Activated CD4-positive, CD25-positive, alpha-beta regulatory T cell treated with anti-CD3 and anti-CD28 coated beads, Interleukin-2, amount 50 U/mL, for 72 hours (primary cell): Measurements from ENCODE around the gene OR2T35.

Experiments
- DNase-seq: peaks from one replicate; pipeline ENCODE4 v3.0.0; 2021

OR2T35 gene

DNA sequence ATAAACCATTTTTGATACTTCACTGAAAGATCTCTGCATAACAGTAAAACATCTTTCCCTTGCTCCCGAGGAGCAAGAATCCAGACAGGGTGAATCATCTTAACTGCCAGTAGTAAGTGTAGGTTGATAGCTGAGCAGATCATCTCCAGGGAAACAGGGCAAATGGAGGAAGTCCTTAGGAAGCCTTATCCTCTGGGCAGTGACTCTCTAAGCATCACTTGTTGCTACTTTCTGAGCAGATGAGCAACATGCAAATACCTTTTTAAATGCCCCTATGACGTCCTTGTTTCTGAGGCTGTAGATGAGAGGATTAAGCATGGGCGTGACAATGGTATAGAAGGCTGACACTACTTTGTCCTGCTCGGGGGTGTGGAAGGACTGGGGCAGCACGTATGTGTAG lies 19.1 kb downstream of the OR2T35 start:
- DNase-seq: no peak

DNA sequence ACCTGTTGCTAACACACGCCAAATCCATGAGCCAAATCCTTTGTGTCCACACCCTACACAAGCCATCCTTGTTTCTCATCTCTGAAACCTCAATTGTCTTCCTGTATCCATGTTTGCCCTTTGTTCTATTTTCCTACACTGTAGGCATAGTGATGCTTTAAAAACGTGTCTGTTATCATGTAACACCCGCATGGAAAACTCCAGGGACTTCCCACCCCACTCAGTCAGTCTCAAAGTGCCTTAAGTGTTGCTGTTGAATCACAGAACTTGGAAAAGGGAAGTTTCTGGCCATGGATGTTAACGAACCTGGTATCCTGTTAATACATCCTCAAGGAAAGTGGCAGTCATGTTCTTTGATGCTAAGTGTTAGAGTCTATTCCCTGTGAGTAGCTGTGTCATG lies 19.9 kb downstream of the OR2T35 start:
- no peak for DNase-seq

DNA sequence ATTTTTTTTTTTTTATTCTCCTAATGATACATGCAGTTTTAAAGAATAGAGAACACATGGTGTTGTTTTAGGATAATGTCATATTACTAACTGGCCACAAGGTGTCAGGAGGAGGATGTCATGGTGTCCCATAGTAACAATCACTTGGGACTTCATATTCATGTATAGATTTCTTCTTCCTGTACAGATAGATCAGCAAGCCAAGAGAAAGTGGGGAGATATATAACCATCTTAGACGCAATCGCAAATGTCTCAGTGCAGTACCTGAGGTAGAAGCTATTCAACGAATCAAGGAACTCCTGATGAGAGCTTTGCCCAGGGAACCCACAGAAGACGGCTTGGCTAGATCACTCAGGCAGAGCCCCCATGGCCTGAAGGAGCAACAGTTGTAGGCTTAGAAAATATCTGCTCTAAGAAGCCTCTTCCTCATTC lies 22.5 kb downstream of the OR2T35 start:
- DNase-seq: no peak

DNA sequence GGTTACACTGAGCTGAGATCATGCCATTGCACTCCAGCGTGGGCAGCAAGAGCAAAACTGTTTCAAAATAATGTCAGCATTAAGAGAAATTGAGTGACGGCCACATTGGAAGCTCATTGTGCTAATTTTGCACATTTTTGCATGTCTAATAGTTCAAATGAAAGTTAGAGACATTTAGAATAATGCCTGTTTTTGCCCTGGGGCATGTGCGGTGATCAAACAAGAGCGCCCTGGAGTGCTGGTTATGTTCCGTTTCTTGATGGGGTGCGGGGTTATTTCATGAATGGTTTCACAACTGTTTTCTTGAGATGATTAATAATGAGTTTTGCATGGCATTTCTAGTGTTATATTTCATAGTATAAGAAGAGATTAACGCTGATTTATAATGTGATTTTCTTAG lies 23.3 kb downstream of the OR2T35 start:
- DNase-seq: no peak

DNA sequence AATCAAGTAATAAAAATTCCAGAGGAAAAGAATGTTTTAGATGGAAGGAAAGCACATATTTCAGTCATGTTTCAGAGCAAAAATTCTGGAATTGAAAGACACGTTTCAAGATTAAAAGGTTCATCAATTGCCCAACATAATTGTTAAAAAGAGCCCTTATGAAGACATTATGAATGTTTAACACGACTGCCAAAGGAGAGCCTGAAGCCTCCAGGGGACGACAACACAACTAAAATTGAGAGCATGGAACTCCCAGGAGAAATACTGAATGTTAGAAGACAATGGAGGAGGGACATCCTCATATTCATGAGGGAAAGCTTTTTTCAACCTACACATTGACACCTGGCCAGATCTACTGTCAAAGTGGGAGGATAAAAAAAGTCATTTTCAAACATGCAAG lies 26.2 kb downstream of the OR2T35 start:
- DNase-seq: no peak

DNA sequence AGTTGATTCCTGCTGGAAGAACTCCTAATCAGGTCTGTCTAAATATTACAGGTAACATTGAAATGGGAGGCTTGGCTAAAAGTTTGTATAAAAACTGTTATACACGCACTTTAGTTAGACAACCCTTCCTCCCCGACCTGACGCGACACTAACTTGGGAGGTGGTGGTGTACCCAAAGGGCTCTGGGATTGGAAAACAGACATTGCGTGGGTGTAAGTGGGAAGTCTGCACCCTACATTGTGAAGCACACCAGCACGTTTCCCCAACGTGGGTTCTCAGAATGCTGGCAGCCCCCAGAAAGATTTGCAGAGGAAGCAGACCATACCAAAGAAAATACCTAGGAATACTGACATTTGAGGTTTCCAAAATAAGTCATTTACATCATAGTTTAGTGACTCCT lies 27.0 kb downstream of the OR2T35 start:
- DNase-seq: no peak

DNA sequence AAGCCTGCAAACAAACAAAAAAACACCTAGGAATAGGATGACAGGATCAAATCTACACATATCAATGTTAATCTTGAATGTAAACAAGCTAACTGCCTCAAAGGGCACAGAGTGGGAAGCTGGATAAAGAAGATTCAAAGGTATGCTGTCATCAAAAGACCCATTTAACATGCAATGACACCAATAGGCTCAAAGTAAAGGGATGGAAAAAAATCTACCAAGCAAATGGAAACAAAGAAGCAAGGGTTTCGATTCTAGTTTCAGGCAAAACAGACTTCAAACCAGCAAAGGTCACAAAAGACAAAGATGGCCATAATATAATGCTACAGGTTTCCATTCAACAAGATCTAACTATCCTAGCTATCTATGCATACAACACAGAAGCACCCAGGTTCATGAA lies 31.3 kb downstream of the OR2T35 start:
- no peak for DNase-seq

DNA sequence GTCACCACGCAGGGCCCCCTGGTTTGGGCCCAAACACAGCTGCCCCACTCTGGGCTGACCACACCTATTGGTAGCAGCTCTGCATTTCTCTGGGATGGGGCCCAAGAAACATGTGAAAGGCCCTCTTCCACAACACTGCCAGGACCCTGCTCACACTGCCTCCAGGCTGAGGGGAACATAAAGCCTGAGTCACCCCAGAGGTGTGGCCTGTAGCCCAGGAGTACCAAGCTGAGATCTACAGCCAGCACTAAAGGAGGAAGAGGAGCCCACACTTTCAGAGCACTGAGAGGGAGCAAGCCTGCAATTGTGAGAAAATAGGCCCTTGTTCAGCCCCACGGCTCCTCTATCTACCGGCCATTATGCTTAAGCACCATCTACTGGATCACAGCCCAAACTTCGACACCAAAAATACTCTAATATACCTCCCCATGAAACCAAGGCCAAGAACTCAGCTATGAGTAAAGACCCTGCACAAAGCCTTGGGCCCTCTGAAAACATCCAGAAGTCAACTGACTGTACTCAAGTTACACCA lies 33.1 kb downstream of the OR2T35 start:
- DNase-seq: no peak

DNA sequence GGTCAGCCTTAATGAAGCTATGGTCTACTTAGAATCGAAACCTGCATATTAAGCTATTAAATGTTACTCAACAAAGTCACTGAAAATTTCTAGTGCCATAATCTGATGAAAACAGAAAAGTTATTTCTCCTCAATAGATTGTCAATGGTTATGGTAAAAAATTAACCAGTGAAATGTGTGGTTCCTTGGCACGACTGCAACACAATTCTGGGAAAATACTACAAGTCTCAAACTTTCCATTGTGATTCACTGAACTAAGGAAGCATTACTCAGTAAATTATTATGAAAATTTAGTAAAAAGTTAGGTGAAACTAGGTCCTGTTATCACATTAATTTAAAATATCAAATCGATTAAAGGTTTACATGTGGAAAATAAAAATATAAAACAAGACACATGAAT lies 34.8 kb downstream of the OR2T35 start:
- no peak for DNase-seq

DNA sequence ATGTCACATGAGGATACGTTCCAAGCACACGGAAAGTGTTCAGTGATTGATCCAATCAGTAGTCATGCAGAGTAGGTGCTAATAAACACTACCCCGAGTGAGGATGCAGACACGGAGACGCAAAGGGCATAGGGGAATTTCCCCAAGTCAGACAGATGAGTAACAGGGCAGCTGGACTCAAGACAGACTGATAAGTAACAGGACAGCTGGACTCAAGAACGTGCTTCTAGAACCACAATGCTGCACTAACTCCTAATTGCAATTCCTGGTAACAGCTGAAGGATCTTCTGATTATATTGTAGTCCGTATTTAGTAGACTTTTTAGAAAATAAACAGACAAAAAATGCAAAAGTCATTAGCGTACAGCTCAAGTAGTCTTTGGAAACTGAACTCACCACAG lies 45.7 kb downstream of the OR2T35 start:
- DNase-seq: no peak

DNA sequence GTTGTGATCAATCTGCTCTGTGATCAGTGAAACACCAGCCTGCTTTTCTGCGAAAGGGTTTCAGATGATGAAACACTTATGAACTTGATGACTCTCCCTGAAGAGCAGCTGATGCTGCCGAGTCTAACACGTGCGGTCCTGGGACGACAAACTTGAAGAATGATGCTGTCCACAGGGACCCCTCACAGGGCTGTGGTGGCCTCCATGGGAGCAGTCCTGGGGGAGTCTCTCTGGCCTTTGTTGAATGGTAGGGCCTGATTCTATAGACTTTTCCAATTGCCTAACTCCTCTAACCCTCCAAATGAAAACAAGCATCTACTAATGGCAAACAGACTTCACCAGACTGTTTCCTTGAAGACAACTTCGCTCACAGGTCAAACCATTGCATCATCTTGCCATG lies 47.5 kb downstream of the OR2T35 start, which contains the start of gene OR2T10:
TSS of gene OR2T10 (minus strand) at position 112 of the 400 bp plus-strand sequence. CDS start 3,932 bp downstream, outside the sequence.
- DNase-seq: no peak

DNA sequence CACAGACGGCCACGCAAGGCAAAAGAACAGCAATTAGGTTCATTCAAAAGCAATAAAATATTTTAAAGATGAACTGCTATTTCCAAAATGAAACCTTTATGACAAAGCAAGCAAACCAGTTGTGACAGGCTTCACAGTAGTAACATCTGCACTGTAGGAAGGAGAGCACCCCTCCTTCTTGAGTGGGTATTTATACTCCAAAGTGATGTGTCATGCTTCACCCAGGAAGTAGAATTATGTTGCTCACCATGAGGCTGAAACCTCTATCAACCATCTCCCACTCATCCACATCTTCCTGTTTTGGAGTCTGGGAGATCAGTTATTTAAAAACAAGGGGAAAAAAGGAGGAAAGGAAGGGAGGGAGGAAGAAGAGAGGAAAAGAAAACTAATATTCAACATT lies 48.5 kb downstream of the OR2T35 start:
- no peak for DNase-seq

DNA sequence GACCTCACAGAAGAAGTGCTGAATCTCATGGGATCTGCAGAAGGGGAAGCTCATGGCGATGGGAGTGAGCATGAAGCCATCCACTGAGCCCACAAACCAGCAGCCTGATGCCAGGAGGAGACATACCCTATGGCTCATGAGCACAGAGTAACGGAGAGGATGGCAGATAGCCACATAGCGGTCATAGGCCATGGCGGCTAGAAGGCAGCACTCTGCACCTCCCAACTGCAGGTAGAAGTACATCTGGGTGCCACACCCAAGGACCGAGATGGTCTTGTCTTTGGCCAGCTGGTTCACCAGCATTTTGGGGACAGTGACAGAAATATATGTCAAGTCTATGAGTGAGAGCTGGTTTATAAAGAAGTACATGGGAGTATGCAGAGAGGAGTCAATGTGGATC lies 51.9 kb downstream of the OR2T35 start:
- DNase-seq: no peak

DNA sequence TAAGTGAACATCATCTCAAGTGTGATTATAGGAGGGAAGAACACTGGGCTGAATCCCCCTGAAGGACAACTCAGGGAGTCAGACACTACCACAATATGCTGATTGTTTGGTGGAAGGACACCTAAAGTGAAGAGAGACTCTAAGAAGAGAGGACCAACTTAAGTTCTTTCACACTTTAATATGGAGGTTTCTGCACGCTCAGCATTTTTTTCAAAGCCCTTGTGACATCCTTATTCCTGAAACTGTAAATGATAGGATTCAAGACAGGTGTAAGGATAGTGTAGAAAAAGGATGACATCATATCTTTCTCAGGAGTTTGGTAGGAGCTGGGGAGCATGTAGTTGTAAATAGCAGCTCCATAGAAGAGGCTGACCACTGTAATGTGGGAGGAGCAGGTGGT lies 52.4 kb downstream of the OR2T35 start:
- DNase-seq: no peak

DNA sequence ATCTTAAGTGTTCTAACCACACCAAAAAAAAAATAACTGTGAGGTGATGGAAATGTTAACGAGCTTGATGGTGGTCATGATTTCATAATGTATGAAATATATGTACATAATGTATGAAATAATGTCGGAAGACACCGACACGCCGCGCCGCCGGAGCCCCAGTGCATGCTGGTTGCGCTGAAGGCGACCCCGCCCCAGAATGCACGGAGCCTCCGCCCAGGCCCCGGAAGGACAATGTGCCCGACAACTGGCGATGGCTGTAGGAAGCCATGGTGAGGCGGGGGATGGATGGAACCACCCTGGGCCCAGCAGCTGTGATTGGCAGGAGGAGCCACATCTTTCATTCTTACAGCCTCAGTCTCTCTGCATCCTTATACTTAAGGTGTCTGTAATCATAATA lies 55.0 kb downstream of the OR2T35 start:
- DNase-seq: no peak

DNA sequence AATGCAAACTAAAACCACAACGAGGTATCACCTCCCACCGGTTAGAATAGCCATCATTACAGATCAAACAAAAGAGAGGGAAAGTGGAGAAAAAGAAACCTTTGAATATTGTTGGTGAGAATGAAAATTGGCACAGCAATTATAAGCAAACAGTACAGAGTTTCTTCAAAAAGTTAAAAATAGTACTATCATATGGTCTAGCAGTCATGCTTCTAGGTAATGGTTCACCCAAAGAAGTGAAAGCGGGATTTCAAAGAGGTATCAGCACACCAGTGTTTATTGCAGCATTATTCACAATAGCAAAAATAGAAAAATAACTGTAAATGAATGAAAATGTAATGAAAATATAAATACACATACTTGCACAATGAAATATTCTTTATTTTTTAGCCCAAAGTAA lies 55.7 kb downstream of the OR2T35 start:
- DNase-seq: no peak
